OCI-LY1 (cell line): ENCODE measurements around the gene SLIT3.

Source experiments
- EZH2 ChIP-seq: fragments of 200-600 bp; sonication (generic), shearing (Covaris generic); IDR thresholded peaks from 2 replicates; pipeline ENCODE4 v1.8.0; 2017; ENCODE audit warnings: borderline replicate concordance, mixed run types, mild to moderate bottlenecking, antibody characterized with exemption, low read length, moderate library complexity, mixed read lengths
- TF ChIP-seq, protein P1 (sequence below): fragments of 200-600 bp; sonication (generic), shearing (Covaris generic); IDR thresholded peaks from 2 replicates; pipeline ENCODE4 v1.5.1; 2017; ENCODE audit warnings: mild to moderate bottlenecking, antibody characterized with exemption, low read length, moderate library complexity, mixed read lengths

DNA sequence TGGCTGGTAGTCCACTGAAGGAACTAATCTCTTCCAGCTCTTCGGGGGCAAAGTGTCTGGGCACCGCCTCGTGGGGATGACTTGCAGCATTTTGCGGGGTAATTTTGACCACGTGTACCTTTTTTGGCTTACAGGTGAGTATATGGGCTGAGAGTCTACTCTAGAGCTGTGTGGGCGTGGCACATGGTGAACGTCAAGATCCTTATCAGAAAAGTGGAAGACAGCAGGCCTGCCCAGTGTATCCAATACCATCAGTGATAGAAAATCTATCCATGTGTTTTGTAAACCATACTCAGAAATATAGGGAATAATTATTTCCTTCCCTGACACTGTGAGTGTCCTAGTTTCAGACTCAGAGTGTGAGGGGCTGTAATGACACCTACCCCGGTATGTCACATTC is 148.5 kb downstream of the SLIT3 start:
- TF ChIP-seq, protein P1, sequence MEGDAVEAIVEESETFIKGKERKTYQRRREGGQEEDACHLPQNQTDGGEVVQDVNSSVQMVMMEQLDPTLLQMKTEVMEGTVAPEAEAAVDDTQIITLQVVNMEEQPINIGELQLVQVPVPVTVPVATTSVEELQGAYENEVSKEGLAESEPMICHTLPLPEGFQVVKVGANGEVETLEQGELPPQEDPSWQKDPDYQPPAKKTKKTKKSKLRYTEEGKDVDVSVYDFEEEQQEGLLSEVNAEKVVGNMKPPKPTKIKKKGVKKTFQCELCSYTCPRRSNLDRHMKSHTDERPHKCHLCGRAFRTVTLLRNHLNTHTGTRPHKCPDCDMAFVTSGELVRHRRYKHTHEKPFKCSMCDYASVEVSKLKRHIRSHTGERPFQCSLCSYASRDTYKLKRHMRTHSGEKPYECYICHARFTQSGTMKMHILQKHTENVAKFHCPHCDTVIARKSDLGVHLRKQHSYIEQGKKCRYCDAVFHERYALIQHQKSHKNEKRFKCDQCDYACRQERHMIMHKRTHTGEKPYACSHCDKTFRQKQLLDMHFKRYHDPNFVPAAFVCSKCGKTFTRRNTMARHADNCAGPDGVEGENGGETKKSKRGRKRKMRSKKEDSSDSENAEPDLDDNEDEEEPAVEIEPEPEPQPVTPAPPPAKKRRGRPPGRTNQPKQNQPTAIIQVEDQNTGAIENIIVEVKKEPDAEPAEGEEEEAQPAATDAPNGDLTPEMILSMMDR: no peak
- TF ChIP-seq EZH2: no peak
